ENCODE measurements around the gene ZNF212.
"Not testable (repeated sequence)": the region's sequence is repeated elsewhere in the genome, so short reads cannot be mapped to it uniquely, and the experiment has no call there.

- TF ChIP-seq CBX2 (IDR thresholded peaks at IDR 0.05; ENCODE audit: insufficient read depth, low read length, poor library complexity, severe bottlenecking); SUPT5H (IDR thresholded peaks at IDR 0.05); ZNF384 (IDR thresholded peaks at IDR 0.05; ENCODE audit: low read depth, low read length); CTCF (IDR thresholded peaks at IDR 0.05 in 2 of 3, conservative IDR thresholded peaks at IDR 0.05 in 1 of 3; ENCODE audit: insufficient read depth in 2 of 3, low read depth in 1 of 3, low read length in 3 of 3); ELF4 (CRISPR knock-in tag; IDR thresholded peaks at IDR 0.05); NKRF (IDR thresholded peaks at IDR 0.05; ENCODE audit: borderline replicate concordance); PHTF2 (CRISPR knock-in tag; IDR thresholded peaks at IDR 0.05): not testable (repeated sequence)
Measured at GRCh38 chr7:149274424-149274823, 35.0 kb downstream of the ZNF212 start.

Measured in K562 (cell line).